Neuronal stem cell (in vitro differentiated cells): ENCODE results near the gene PRKCB.
A peak's percentile ranks its signal among the peaks of the same experiment; 100 is the strongest.

Source experiments
- DNase-seq: peaks from one replicate; pipeline ENCODE4 v3.0.0-alpha.2; 2013; ENCODE audit warnings: low spot score
- H2AFZ ChIP-seq: one replicate; pipeline ENCODE4 v1.6.1; 2013; ENCODE audit warnings: mild to moderate bottlenecking, low read length, inconsistent platforms
- H2AK5ac ChIP-seq: 2 replicates; pipeline ENCODE4 v1.6.1; 2013; ENCODE audit warnings: low read depth, mild to moderate bottlenecking, inconsistent platforms, low read length, moderate library complexity, mixed read lengths
- H2BK120ac ChIP-seq: 2 replicates; pipeline ENCODE4 v1.6.1; 2013; ENCODE audit warnings: low read depth, mild to moderate bottlenecking, inconsistent platforms, low read length, moderate library complexity, mixed read lengths
- H2BK12ac ChIP-seq: one replicate; pipeline ENCODE4 v1.6.1; 2013; ENCODE audit warnings: low read length, inconsistent platforms
- H2BK15ac ChIP-seq: 2 replicates; pipeline ENCODE4 v1.6.1; 2013; ENCODE audit warnings: mild to moderate bottlenecking, low read length, inconsistent platforms, mixed read lengths
- H2BK5ac ChIP-seq: one replicate; pipeline ENCODE4 v1.6.1; 2013; ENCODE audit warnings: inconsistent platforms, mild to moderate bottlenecking, low read length, moderate library complexity
- H3K14ac ChIP-seq: one replicate; pipeline ENCODE4 v1.6.1; 2013; ENCODE audit warnings: low read length, inconsistent platforms
- H3K18ac ChIP-seq: 2 replicates; pipeline ENCODE4 v1.6.1; 2013; ENCODE audit warnings: low read length, inconsistent platforms
- H3K23ac ChIP-seq: 2 replicates; pipeline ENCODE4 v1.6.1; 2013; ENCODE audit warnings: low read depth, mild to moderate bottlenecking, mixed read lengths, low read length, inconsistent platforms; ENCODE audit not compliant: poor library complexity
- H3K27ac ChIP-seq: replicated peaks from 3 replicates; pipeline ENCODE4 v1.5.1; 2013; ENCODE audit warnings: low read length, inconsistent platforms
- H3K27me3 ChIP-seq, 3 experiments: 2 replicates each; pipeline ENCODE4 v1.6.1; 2013; ENCODE audit warnings: low read length in 3 of 3, mild to moderate bottlenecking in 2 of 3, inconsistent platforms in 1 of 3, low read depth in 1 of 3, mixed read lengths in 1 of 3, moderate library complexity in 1 of 3; ENCODE audit not compliant: control insufficient read depth in 3 of 3, insufficient read depth in 3 of 3
- H3K36me3 ChIP-seq, 2 donors: replicated peaks in 1 of 2; 2 replicates each; pipeline ENCODE4 v1.6.1; 2013; ENCODE audit warnings: low read length in 2 of 2; ENCODE audit not compliant: control insufficient read depth in 2 of 2, insufficient read depth in 2 of 2
- H3K4ac ChIP-seq: 2 replicates; pipeline ENCODE4 v1.6.1; 2013; ENCODE audit warnings: inconsistent platforms, mild to moderate bottlenecking, low read length, moderate library complexity
- H3K4me1 ChIP-seq, 2 donors: 1 replicate in 1 of 2; 2 replicates in 1 of 2; pipeline ENCODE4 v1.6.1; 2013; ENCODE audit warnings: low read length in 2 of 2, low read depth in 1 of 2; ENCODE audit not compliant: control insufficient read depth in 2 of 2, insufficient read depth in 1 of 2
- H3K4me2 ChIP-seq: one replicate; pipeline ENCODE4 v1.6.1; 2013; ENCODE audit warnings: mild to moderate bottlenecking, low read length, inconsistent platforms; ENCODE audit not compliant: insufficient read depth, poor library complexity, severe bottlenecking
- H3K4me3 ChIP-seq, 2 donors: 2 replicates each; pipeline ENCODE4 v1.5.1; 2013; ENCODE audit warnings: low read length in 2 of 2, mild to moderate bottlenecking in 2 of 2, inconsistent platforms in 1 of 2, moderate library complexity in 1 of 2
- H3K79me1 ChIP-seq: one replicate; pipeline ENCODE4 v1.6.1; 2013; ENCODE audit warnings: low read depth, mild to moderate bottlenecking, inconsistent platforms, low read length, moderate library complexity
- H3K9ac ChIP-seq: one replicate; pipeline ENCODE4 v1.6.1; 2013; ENCODE audit warnings: mild to moderate bottlenecking, low read depth, low read length, inconsistent platforms; ENCODE audit not compliant: poor library complexity
- H3K9me3 ChIP-seq, 2 donors: replicated peaks in 1 of 2; 2 replicates each; pipeline versions ENCODE3 to v1.6.1; 2013; ENCODE audit warnings: low read length in 2 of 2, mild to moderate bottlenecking in 2 of 2, inconsistent platforms in 1 of 2, low read depth in 1 of 2, mixed read lengths in 1 of 2, moderate library complexity in 1 of 2; ENCODE audit not compliant: control insufficient read depth in 2 of 2, insufficient read depth in 1 of 2
- H4K8ac ChIP-seq: one replicate; pipeline ENCODE4 v1.6.1; 2013; ENCODE audit warnings: low read depth, mild to moderate bottlenecking, inconsistent platforms, low read length, moderate library complexity
- H4K91ac ChIP-seq: one replicate; pipeline ENCODE4 v1.6.1; 2013; ENCODE audit warnings: low read length, low read depth, mild to moderate bottlenecking, inconsistent platforms; ENCODE audit not compliant: poor library complexity
- WGBS, 2 donors: extraction: QIAGEN DNeasy Blood & Tissue Kit; methylation state at CpG; one replicate each; pipeline ENCODE4 v1.1.7; 2013; ENCODE audit warnings: missing lambda C conversion rate in 2 of 2, mixed read lengths in 1 of 2; ENCODE audit not compliant: insufficient read length in 2 of 2, insufficient replicate concordance in 1 of 2; ENCODE audit errors: extremely low coverage in 2 of 2; 5-methylcytosine and 5-hydroxymethylcytosine counted together

The PRKCB gene

GRCh38 chr16:24132048-24132796, 296.4 kb downstream of the PRKCB start:
- DNase-seq = no peak
- no peak overlapping the region for H3K18ac ChIP-seq

GRCh38 chr16:24132797-24133155, 297.0 kb downstream of the PRKCB start:
- H3K9ac ChIP-seq = no peak overlapping the region
- no peak overlapping the region for H2BK5ac ChIP-seq
- H3K36me3 ChIP-seq = no peaks in the 10 kb centered on the region
- no peak overlapping the region for H2AK5ac ChIP-seq
- H3K4me2 ChIP-seq = no peak overlapping the region
- H2AFZ ChIP-seq = no peak overlapping the region
- H3K79me1 ChIP-seq = no peaks in the 10 kb centered on the region
- H2BK120ac ChIP-seq = no peak overlapping the region
- H3K4ac ChIP-seq = no peak overlapping the region
- H4K8ac ChIP-seq = no peak overlapping the region
- H3K27me3 ChIP-seq = no peaks in the 10 kb centered on the region
- no peak overlapping the region for H2BK12ac ChIP-seq
- no peak overlapping the region for H3K14ac ChIP-seq
- H4K91ac ChIP-seq = no peak overlapping the region
- no peak overlapping the region for H3K4me3 ChIP-seq
- no peak overlapping the region for H3K27ac ChIP-seq
- no peak overlapping the region for H3K18ac ChIP-seq
- H2BK15ac ChIP-seq = no peak overlapping the region
- no CpG with 5 or more reads among the region's 3 CpGs for WGBS, 2 donors
- H3K4me1 ChIP-seq = peaks cover 6% of the 10 kb centered on the region in 2 donors
- no peak overlapping the region for H3K23ac ChIP-seq
- no peaks in the 10 kb centered on the region for H3K9me3 ChIP-seq
- no peak for DNase-seq

More at GRCh38 chr16:24132048-24132796, 296.4 kb downstream of the PRKCB start:
- Histone ChIP-seq H2BK5ac (no peak overlapping the region), H3K27me3 (no peaks in the 10 kb centered on the region), H4K8ac (no peak overlapping the region), H3K4me2 (no peak overlapping the region), H2BK120ac (no peak overlapping the region), H3K27ac (no peak overlapping the region), H3K9me3 (no peaks in the 10 kb centered on the region), H2AK5ac (no peak overlapping the region), H2BK12ac (no peak overlapping the region), H3K14ac (no peak overlapping the region), H2AFZ (no peak overlapping the region), H3K36me3 (no peaks in the 10 kb centered on the region), H3K4me1 (peaks cover 5 to 6% of the 10 kb centered on the region in 2 donors), H3K4ac (no peak overlapping the region), H3K79me1 (no peaks in the 10 kb centered on the region), H3K9ac (no peak overlapping the region), H2BK15ac (no peak overlapping the region), H3K4me3 (no peak overlapping the region), H3K23ac (no peak overlapping the region), H4K91ac (no peak overlapping the region)
- WGBS, 2 donors = no CpG with 5 or more reads among the region's 2 CpGs

- no peak for DNase-seq
- Histone ChIP-seq H3K4me1 (peaks cover 6 to 8% of the 10 kb centered on the region in 2 donors), H2BK5ac (no peak overlapping the region), H3K4me2 (no peak overlapping the region), H3K18ac (no peak overlapping the region), H3K4ac (no peak overlapping the region), H3K27me3 (no peaks in the 10 kb centered on the region), H2BK12ac (no peak overlapping the region), H2AFZ (peak overlapping the region; percentile 1), H2AK5ac (no peak overlapping the region), H2BK120ac (no peak overlapping the region), H3K27ac (no peak overlapping the region), H4K8ac (no peak overlapping the region), H3K4me3 (no peak overlapping the region), H2BK15ac (no peak overlapping the region), H3K9me3 (no peaks in the 10 kb centered on the region), H3K23ac (no peak overlapping the region), H3K9ac (no peak overlapping the region), H3K36me3 (no peaks in the 10 kb centered on the region), H3K14ac (no peak overlapping the region), H3K79me1 (no peaks in the 10 kb centered on the region), H4K91ac (no peak overlapping the region)
- whole genome bisulfite sequencing, 2 donors = no CpG with 5 or more reads among the region's 9 CpGs
These were observed 300.1 kb downstream of the PRKCB start for GRCh38 chr16:24135624-24136565.

DNA sequence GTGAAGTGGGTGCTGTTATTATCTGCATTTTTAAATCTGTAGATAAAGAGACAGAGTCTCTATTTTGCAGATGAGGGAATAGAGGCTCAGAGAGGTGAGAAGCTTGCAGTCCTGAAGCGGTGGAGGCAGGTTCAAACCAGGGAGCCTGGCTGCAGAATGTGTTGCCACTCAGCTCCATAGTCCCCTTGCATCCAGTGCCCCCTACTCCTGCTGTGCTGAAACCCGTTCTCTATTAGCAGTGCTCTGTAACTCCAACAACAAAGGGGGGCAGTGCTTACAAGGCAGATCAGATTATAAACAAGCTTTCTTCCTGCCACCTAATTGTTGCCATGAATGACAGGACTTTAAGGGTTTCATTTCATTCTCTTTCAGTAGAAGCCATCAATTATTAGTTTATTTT, 302.2 kb downstream of the PRKCB start:
- no peaks in the 10 kb centered on the region for H3K9me3 ChIP-seq
- H3K23ac ChIP-seq = no peak overlapping the region
- H2BK120ac ChIP-seq = no peak overlapping the region
- DNase-seq = no peak
- H3K27me3 ChIP-seq = no peaks in the 10 kb centered on the region
- H2BK5ac ChIP-seq = no peak overlapping the region
- H3K9ac ChIP-seq = no peak overlapping the region
- peaks cover 6 to 8% of the 10 kb centered on the region in 2 donors for H3K4me1 ChIP-seq
- H2AFZ ChIP-seq = peak overlapping the region; percentile 36
- H3K27ac ChIP-seq = no peak overlapping the region
- no CpG with 5 or more reads among the region's 2 CpGs for WGBS, 2 donors
- no peak overlapping the region for H3K4me2 ChIP-seq
- H3K14ac ChIP-seq = no peak overlapping the region
- H2AK5ac ChIP-seq = no peak overlapping the region
- no peak overlapping the region for H3K18ac ChIP-seq
- H3K4ac ChIP-seq = no peak overlapping the region
- H2BK15ac ChIP-seq = no peak overlapping the region
- no peak overlapping the region for H4K8ac ChIP-seq
- no peak overlapping the region for H3K4me3 ChIP-seq
- H3K79me1 ChIP-seq = no peaks in the 10 kb centered on the region
- H4K91ac ChIP-seq = no peak overlapping the region
- H3K36me3 ChIP-seq = no peaks in the 10 kb centered on the region
- no peak overlapping the region for H2BK12ac ChIP-seq
